GM21381 (cell line): Measurements from ENCODE around the gene FARSA.
"Not testable (repeated sequence)": the region's sequence is repeated elsewhere in the genome, so short reads cannot be mapped to it uniquely, and the experiment has no call there.

Source experiments
- ATAC-seq: cut with Tn5 transposase; IDR thresholded peaks from one replicate; pipeline ENCODE4 v1.9.1; 2021; ENCODE audit warnings: mild to moderate bottlenecking, moderate library complexity; ENCODE audit not compliant: unreplicated experiment

The FARSA gene

GRCh38 chr19:12954612-12954962 lies 21.1 kb upstream of the FARSA start:
- ATAC-seq, result no peak

- no peak for ATAC-seq
Observed at GRCh38 chr19:12953799-12954611, 20.5 kb upstream of the FARSA start.

GRCh38 chr19:12953138-12953798 lies 19.8 kb upstream of the FARSA start:
- no peak for ATAC-seq

- no peak for ATAC-seq
Observed at GRCh38 chr19:12952488-12953137, 19.1 kb upstream of the FARSA start.

GRCh38 chr19:12952050-12952449 lies 18.5 kb upstream of the FARSA start:
- not testable (repeated sequence) for ATAC-seq

- ATAC-seq, result no peak
Observed at GRCh38 chr19:12949363-12950283, 16.1 kb upstream of the FARSA start.

GRCh38 chr19:12948612-12949362 lies 15.3 kb upstream of the FARSA start:
- ATAC-seq, result no peak

- no peak for ATAC-seq
Observed at GRCh38 chr19:12947702-12948611, 14.4 kb upstream of the FARSA start.

GRCh38 chr19:12946731-12947496 lies 13.4 kb upstream of the FARSA start:
- ATAC-seq, result no peak

- ATAC-seq, result peak; percentile 38
Observed at GRCh38 chr19:12946092-12946721, 12.7 kb upstream of the FARSA start.

- peak; percentile 78 for ATAC-seq
Observed at GRCh38 chr19:12945479-12946091, 12.1 kb upstream of the FARSA start, which contains the start of gene RAD23A. TSS of gene RAD23A (plus strand) at chr19:12945862. CDS start at chr19:12945949, 87 bp downstream.

- ATAC-seq, result no peak
Observed at GRCh38 chr19:12944104-12944674, 10.7 kb upstream of the FARSA start.

- ATAC-seq, result no peak
Observed at GRCh38 chr19:12943437-12944044, 10.0 kb upstream of the FARSA start.

- ATAC-seq, result no peak
Observed at GRCh38 chr19:12940897-12941296, 7.4 kb upstream of the FARSA start.

GRCh38 chr19:12939975-12940423 lies 6.5 kb upstream of the FARSA start:
- no peak for ATAC-seq

GRCh38 chr19:12938779-12939601 lies 5.5 kb upstream of the FARSA start:
- peak; percentile 5 for ATAC-seq
